Neural progenitor cell (in vitro differentiated cells): ENCODE measurements around the gene EPS8.

Source experiments
- EZH2 ChIP-seq: fragments of 200-600 bp; sonication (generic); IDR thresholded peaks from 2 replicates; pipeline ENCODE4 v1.6.1; 2017; ENCODE audit warnings: antibody characterized with exemption, mild to moderate bottlenecking, moderate library complexity
- EZH2phosphoT487 ChIP-seq: fragments of 200-600 bp; sonication (generic); IDR thresholded peaks from 2 replicates; pipeline ENCODE4 v1.6.1; 2017; ENCODE audit warnings: antibody characterized with exemption
- TF ChIP-seq, protein P1 (sequence below): fragments of 200-600 bp; sonication (generic); IDR thresholded peaks from 2 replicates; pipeline ENCODE4 v1.5.1; 2017; ENCODE audit warnings: antibody characterized with exemption, mild to moderate bottlenecking

DNA sequence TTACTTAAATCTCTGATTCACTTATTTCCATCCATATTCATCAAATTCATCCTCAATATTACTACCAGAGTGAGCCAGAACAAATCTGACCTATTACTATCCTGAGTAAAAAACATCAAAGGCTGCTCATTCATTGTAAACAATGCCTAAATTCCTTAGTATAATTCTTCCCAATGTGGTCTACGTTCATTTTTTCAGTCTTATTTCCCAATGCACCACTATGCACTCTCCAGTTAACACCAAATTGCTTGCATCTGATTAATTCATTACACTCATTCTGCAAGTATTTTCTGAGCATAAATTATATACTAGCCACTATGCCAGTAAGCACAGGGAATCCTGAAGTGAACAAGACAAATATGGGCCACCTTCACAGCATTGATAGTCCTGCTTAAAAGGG lies 110.0 kb downstream of the EPS8 start:
- TF ChIP-seq, protein P1, sequence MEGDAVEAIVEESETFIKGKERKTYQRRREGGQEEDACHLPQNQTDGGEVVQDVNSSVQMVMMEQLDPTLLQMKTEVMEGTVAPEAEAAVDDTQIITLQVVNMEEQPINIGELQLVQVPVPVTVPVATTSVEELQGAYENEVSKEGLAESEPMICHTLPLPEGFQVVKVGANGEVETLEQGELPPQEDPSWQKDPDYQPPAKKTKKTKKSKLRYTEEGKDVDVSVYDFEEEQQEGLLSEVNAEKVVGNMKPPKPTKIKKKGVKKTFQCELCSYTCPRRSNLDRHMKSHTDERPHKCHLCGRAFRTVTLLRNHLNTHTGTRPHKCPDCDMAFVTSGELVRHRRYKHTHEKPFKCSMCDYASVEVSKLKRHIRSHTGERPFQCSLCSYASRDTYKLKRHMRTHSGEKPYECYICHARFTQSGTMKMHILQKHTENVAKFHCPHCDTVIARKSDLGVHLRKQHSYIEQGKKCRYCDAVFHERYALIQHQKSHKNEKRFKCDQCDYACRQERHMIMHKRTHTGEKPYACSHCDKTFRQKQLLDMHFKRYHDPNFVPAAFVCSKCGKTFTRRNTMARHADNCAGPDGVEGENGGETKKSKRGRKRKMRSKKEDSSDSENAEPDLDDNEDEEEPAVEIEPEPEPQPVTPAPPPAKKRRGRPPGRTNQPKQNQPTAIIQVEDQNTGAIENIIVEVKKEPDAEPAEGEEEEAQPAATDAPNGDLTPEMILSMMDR: no peak
- TF ChIP-seq EZH2: no peak
- no peak for TF ChIP-seq EZH2phosphoT487
